WTC11 (cell line): ENCODE measurements around the gene PIWIL1.

ENCODE experiments used
- CBFB ChIP-seq: sonication (generic); formaldehyde crosslinking; IDR thresholded peaks from 2 replicates; pipeline ENCODE4 v1.8.1; 2022; ENCODE audit warnings: mild to moderate bottlenecking, low read depth, missing genetic modification reagents
- CREM ChIP-seq: sonication (generic); formaldehyde crosslinking; IDR thresholded peaks from 2 replicates; pipeline ENCODE4 v1.8.1; 2022; ENCODE audit warnings: mild to moderate bottlenecking, missing genetic modification reagents, moderate library complexity
- ESRRA ChIP-seq: sonication (generic); formaldehyde crosslinking; IDR thresholded peaks from 2 replicates; pipeline ENCODE4 v1.8.1; 2022; ENCODE audit warnings: mild to moderate bottlenecking, missing genetic modification reagents, borderline replicate concordance
- GABPB1 ChIP-seq: sonication (generic); formaldehyde crosslinking; IDR thresholded peaks from 2 replicates; pipeline ENCODE4 v1.8.1; 2023; ENCODE audit warnings: mild to moderate bottlenecking, missing genetic modification reagents
- NR2C2 ChIP-seq: sonication (generic); formaldehyde crosslinking; IDR thresholded peaks from 2 replicates; pipeline ENCODE4 v1.8.0; 2022; ENCODE audit warnings: mild to moderate bottlenecking, missing genetic modification reagents
- RELA ChIP-seq: sonication (generic); formaldehyde crosslinking; IDR thresholded peaks from 2 replicates; pipeline ENCODE4 v1.8.1; 2022; ENCODE audit warnings: missing genetic modification reagents, mild to moderate bottlenecking, borderline replicate concordance
- SMAD4 ChIP-seq: sonication (generic); formaldehyde crosslinking; IDR thresholded peaks from 2 replicates; pipeline ENCODE4 v1.8.0; 2022; ENCODE audit warnings: mild to moderate bottlenecking, missing genetic modification reagents
- TEAD4 ChIP-seq: sonication (generic); formaldehyde crosslinking; IDR thresholded peaks from 2 replicates; pipeline ENCODE4 v1.8.0; 2022; ENCODE audit warnings: mild to moderate bottlenecking, missing genetic modification reagents
- TF ChIP-seq, protein P1 (sequence below): fragments of 200-600 bp; IDR thresholded peaks from 2 replicates; pipeline ENCODE4 v1.8.0; 2022; ENCODE audit warnings: antibody characterized with exemption
- TF ChIP-seq, protein P2 (sequence below): sonication (generic); formaldehyde crosslinking; IDR thresholded peaks from 2 replicates; pipeline ENCODE4 v1.8.0; 2022; ENCODE audit warnings: mild to moderate bottlenecking, missing genetic modification reagents
- TF ChIP-seq, protein P3 (sequence below): sonication (generic); formaldehyde crosslinking; IDR thresholded peaks from 2 replicates; pipeline ENCODE4 v1.8.1; 2022; ENCODE audit warnings: mild to moderate bottlenecking, missing genetic modification reagents, moderate library complexity, borderline replicate concordance
- TF ChIP-seq, protein P4 (sequence below): fragments of 250-450 bp; sonication (Bioruptor Pico); IDR thresholded peaks from 2 replicates; pipeline ENCODE4 v2.1.2; 2022; ENCODE audit warnings: mild to moderate bottlenecking, moderate library complexity
- TF ChIP-seq, protein P5 (sequence below): sonication (generic); formaldehyde crosslinking; IDR thresholded peaks from 2 replicates; pipeline ENCODE4 v1.8.1; 2023; ENCODE audit warnings: mild to moderate bottlenecking, missing genetic modification reagents, borderline replicate concordance
- TF ChIP-seq, protein P6 (sequence below): sonication (generic); formaldehyde crosslinking; IDR thresholded peaks from 2 replicates; pipeline ENCODE4 v1.8.1; 2022; ENCODE audit warnings: mild to moderate bottlenecking, moderate library complexity, missing genetic modification reagents

DNA sequence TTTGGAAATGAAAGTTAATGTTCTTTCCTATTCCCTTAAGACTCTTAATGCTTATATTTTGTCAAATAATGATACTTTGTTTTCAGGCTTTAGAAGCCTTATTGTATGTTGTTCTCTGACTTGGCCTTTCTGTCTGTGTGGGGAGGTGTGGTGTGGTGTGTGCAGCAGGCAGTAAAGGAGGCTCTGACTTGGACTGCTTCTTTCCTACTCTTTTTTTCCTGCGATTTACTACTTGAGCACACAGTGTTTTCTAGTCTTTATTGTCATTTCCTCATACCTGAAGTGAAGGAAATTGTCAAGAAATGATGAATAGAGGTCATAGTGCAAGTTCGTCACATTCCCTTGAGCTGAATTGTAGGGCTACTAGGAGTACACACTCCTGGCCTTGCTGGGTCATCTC is 26.9 kb downstream of the PIWIL1 start:
- TF ChIP-seq, protein P1, sequence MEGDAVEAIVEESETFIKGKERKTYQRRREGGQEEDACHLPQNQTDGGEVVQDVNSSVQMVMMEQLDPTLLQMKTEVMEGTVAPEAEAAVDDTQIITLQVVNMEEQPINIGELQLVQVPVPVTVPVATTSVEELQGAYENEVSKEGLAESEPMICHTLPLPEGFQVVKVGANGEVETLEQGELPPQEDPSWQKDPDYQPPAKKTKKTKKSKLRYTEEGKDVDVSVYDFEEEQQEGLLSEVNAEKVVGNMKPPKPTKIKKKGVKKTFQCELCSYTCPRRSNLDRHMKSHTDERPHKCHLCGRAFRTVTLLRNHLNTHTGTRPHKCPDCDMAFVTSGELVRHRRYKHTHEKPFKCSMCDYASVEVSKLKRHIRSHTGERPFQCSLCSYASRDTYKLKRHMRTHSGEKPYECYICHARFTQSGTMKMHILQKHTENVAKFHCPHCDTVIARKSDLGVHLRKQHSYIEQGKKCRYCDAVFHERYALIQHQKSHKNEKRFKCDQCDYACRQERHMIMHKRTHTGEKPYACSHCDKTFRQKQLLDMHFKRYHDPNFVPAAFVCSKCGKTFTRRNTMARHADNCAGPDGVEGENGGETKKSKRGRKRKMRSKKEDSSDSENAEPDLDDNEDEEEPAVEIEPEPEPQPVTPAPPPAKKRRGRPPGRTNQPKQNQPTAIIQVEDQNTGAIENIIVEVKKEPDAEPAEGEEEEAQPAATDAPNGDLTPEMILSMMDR = no peak
- TF ChIP-seq CBFB (CRISPR knock-in tag) = no peak
- no peak for TF ChIP-seq CREM (CRISPR knock-in tag)
- no peak for TF ChIP-seq TEAD4 (CRISPR knock-in tag)
- TF ChIP-seq, protein P2, sequence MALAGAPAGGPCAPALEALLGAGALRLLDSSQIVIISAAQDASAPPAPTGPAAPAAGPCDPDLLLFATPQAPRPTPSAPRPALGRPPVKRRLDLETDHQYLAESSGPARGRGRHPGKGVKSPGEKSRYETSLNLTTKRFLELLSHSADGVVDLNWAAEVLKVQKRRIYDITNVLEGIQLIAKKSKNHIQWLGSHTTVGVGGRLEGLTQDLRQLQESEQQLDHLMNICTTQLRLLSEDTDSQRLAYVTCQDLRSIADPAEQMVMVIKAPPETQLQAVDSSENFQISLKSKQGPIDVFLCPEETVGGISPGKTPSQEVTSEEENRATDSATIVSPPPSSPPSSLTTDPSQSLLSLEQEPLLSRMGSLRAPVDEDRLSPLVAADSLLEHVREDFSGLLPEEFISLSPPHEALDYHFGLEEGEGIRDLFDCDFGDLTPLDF (CRISPR knock-in tag) = no peak
- TF ChIP-seq, protein P3, sequence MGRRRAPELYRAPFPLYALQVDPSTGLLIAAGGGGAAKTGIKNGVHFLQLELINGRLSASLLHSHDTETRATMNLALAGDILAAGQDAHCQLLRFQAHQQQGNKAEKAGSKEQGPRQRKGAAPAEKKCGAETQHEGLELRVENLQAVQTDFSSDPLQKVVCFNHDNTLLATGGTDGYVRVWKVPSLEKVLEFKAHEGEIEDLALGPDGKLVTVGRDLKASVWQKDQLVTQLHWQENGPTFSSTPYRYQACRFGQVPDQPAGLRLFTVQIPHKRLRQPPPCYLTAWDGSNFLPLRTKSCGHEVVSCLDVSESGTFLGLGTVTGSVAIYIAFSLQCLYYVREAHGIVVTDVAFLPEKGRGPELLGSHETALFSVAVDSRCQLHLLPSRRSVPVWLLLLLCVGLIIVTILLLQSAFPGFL (CRISPR knock-in tag) = no peak
- TF ChIP-seq ESRRA (CRISPR knock-in tag) = no peak
- no peak for TF ChIP-seq NR2C2 (CRISPR knock-in tag)
- TF ChIP-seq, protein P4, sequence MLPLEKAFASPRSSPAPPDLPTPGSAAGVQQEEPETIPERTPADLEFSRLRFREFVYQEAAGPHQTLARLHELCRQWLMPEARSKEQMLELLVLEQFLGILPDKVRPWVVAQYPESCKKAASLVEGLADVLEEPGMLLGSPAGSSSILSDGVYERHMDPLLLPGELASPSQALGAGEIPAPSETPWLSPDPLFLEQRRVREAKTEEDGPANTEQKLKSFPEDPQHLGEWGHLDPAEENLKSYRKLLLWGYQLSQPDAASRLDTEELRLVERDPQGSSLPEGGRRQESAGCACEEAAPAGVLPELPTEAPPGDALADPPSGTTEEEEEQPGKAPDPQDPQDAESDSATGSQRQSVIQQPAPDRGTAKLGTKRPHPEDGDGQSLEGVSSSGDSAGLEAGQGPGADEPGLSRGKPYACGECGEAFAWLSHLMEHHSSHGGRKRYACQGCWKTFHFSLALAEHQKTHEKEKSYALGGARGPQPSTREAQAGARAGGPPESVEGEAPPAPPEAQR (CRISPR knock-in tag) = no peak
- TF ChIP-seq, protein P5, sequence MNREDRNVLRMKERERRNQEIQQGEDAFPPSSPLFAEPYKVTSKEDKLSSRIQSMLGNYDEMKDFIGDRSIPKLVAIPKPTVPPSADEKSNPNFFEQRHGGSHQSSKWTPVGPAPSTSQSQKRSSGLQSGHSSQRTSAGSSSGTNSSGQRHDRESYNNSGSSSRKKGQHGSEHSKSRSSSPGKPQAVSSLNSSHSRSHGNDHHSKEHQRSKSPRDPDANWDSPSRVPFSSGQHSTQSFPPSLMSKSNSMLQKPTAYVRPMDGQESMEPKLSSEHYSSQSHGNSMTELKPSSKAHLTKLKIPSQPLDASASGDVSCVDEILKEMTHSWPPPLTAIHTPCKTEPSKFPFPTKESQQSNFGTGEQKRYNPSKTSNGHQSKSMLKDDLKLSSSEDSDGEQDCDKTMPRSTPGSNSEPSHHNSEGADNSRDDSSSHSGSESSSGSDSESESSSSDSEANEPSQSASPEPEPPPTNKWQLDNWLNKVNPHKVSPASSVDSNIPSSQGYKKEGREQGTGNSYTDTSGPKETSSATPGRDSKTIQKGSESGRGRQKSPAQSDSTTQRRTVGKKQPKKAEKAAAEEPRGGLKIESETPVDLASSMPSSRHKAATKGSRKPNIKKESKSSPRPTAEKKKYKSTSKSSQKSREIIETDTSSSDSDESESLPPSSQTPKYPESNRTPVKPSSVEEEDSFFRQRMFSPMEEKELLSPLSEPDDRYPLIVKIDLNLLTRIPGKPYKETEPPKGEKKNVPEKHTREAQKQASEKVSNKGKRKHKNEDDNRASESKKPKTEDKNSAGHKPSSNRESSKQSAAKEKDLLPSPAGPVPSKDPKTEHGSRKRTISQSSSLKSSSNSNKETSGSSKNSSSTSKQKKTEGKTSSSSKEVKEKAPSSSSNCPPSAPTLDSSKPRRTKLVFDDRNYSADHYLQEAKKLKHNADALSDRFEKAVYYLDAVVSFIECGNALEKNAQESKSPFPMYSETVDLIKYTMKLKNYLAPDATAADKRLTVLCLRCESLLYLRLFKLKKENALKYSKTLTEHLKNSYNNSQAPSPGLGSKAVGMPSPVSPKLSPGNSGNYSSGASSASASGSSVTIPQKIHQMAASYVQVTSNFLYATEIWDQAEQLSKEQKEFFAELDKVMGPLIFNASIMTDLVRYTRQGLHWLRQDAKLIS = no peak
- no peak for TF ChIP-seq SMAD4 (CRISPR knock-in tag)
- no peak for TF ChIP-seq RELA (CRISPR knock-in tag)
- TF ChIP-seq, protein P6, sequence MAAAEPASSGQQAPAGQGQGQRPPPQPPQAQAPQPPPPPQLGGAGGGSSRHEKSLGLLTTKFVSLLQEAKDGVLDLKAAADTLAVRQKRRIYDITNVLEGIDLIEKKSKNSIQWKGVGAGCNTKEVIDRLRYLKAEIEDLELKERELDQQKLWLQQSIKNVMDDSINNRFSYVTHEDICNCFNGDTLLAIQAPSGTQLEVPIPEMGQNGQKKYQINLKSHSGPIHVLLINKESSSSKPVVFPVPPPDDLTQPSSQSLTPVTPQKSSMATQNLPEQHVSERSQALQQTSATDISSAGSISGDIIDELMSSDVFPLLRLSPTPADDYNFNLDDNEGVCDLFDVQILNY (CRISPR knock-in tag) = no peak
- TF ChIP-seq GABPB1 (CRISPR knock-in tag) = no peak
